Measurements from ENCODE around the gene SLC7A11. TPM values are rescaled to one million over a fixed set of nuclear protein-coding genes. Genes with fewer than 3 reads are reported as not detected.

SLC7A11 gene
- total and polyA plus RNA-seq, 2 of the 4 experiments (the other 2 are of a cell fraction): 8.3 to 24.7 TPM

DNA sequence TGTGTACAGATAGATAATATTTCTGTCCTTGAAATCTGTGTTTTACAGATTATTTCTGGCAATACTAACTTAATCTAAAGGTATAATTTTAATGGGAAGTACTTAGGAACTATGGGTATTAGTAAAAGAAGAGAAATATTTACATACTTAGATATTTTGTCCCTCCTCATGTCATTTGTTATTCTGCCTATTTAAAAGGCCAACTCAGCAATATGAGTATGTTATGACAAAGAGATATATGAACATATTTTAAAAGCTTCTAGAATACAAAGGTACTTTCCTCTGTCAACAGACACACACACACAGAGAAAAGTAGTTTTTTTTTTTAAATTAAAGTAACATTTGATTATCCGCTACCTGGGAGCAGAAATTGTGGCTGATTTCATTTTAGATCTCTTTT lies 7.9 kb downstream of the SLC7A11 start:
- Histone ChIP-seq H4K91ac (ENCODE audit: insufficient read depth, low read depth, low read length) (no peak overlapping the region), H4K5ac (ENCODE audit: low read depth, low read length) (no peak overlapping the region; the same call in 1 of the 2 replicates), H3K4me3 (ENCODE audit: insufficient read depth, low read depth, low read length) (no peak overlapping the region), H3K9ac (ENCODE audit: low read depth, low read length) (no peak overlapping the region), H2AK9ac (replicated peaks; ENCODE audit: low read depth, low read length, poor library complexity) (no peak overlapping the region), H3K4ac (ENCODE audit: low read depth, low read length) (0 out of 2 replicates have a peak overlapping the region, but pooled peaks have one; percentile 33), H3K27ac (ENCODE audit: insufficient read depth, low read length) (peak overlapping the region; percentile 98; the same call in 1 of the 2 replicates), H3K4me1 (ENCODE audit: control insufficient read depth, insufficient read depth, low read length) (peaks cover 8% of the 10 kb centered on the region), H3K18ac (ENCODE audit: low read depth, low read length) (peak overlapping the region; percentile 68; the same call in 1 of the 2 replicates), H4K8ac (ENCODE audit: low read depth in 2 of 2, low read length in 2 of 2) (peak overlapping the region in 1 of 2 experiments; percentile 75; a peak in 1 of 4 replicates), H4K20me1 (ENCODE audit: insufficient read depth, low read length) (no peaks in the 10 kb centered on the region), H3K36me3 (ENCODE audit: control insufficient read depth, insufficient read depth, low read length) (peaks cover 11% of the 10 kb centered on the region), H3K27me3 (ENCODE audit: control insufficient read depth, insufficient read depth, low read length) (no peaks in the 10 kb centered on the region), H3K56ac (ENCODE audit: extremely low read depth, insufficient read depth, low read length) (no peak overlapping the region), H2BK15ac (ENCODE audit: low read depth, low read length) (no peak overlapping the region; the same call in 2 of the 3 replicates), H2BK20ac (ENCODE audit: low read depth, low read length) (peak overlapping the region; percentile 58; the same call in 1 of the 2 replicates), H2AFZ (replicated peaks; ENCODE audit: low read length, poor library complexity) (no peak overlapping the region), H2BK5ac (ENCODE audit: low read depth, low read length, poor library complexity, severe bottlenecking) (peak overlapping the region; percentile 94), H3K23ac (ENCODE audit: low read depth, low read length) (no peak overlapping the region), H3K9me3 (ENCODE audit: control insufficient read depth, insufficient read depth, low read length) (no peaks in the 10 kb centered on the region), H3K14ac (replicated peaks; ENCODE audit: low read depth, low read length) (0 out of 2 replicates have a peak overlapping the region, but pooled peaks have one; percentile 10), H2BK120ac (ENCODE audit: low read depth, low read length) (peak overlapping the region; percentile 100), H3K9me1 (ENCODE audit: insufficient read depth, low read length) (peaks cover 3% of the 10 kb centered on the region), H2AK5ac (ENCODE audit: low read depth, low read length) (no peak overlapping the region), H3K4me2 (ENCODE audit: low read depth, low read length) (no peak overlapping the region), H3K79me1 (ENCODE audit: low read depth in 1 of 2, low read length in 2 of 2) (peaks cover 13 to 35% of the 10 kb centered on the region in 2 experiments)
- WGBS, 2 experiments (ENCODE audit: extremely low coverage in 2 of 2, insufficient read length in 1 of 2): no CpG with 5 or more reads among the region's 1 CpG
- ChIA-PET POLR2A (ENCODE audit: unreplicated experiment) (no interaction called here), CTCF (no interaction called here)
- DNase-seq (no peak), ATAC-seq (ENCODE audit: low read depth) (no peak)
- dilution Hi-C loops (cut with HindIII; ENCODE audit: low sequenced_read_pairs, unreplicated experiment) (no loop called here), in situ Hi-C loops (cut with MboI; ENCODE audit: low sequenced_read_pairs) (no loop called here), intact Hi-C loops (cut with micrococcal nuclease) (no loop called here)
- peak; percentile 81 for TF ChIP-seq MAFK (IDR thresholded peaks at IDR 0.05; ENCODE audit: low read depth, low read length)
- TF ChIP-seq RCOR1 (IDR thresholded peaks at IDR 0.05; ENCODE audit: insufficient replicate concordance, low read length): no peak
- BruUV-seq (replicated peaks): no TSS peak

Measured in IMR-90 (cell line).